C4-2B (cell line): ENCODE data around the gene ZDHHC14.

Source experiments
- CTCF ChIP-seq: fragments of 450-650 bp; conservative IDR thresholded peaks from 2 replicates; pipeline ENCODE4 v1.5.1; 2017; ENCODE audit warnings: mild to moderate bottlenecking
- ZFX ChIP-seq: fragments of 450-650 bp; IDR thresholded peaks from 2 replicates; pipeline ENCODE4 v1.6.1; 2017

GRCh38 chr6:157358287-157358686 lies 22.7 kb upstream of the ZDHHC14 start:
- no peak for TF ChIP-seq CTCF
- no peak for TF ChIP-seq ZFX
